Activated CD8-positive, alpha-beta memory T cell treated with anti-CD3 and anti-CD28 coated beads for 36 hours (primary cell): ENCODE results near the gene GABPB1. TPM values are rescaled to one million over a fixed set of nuclear protein-coding genes. Genes with fewer than 3 reads are reported as not detected.

ENCODE experiments used
- CTCF ChIA-PET: fragments of 350-600 bp; sonication (Branson Sonifier 250); formaldehyde crosslinking; loops from one replicate; lab custom pipeline; 2021; ENCODE audit warnings: antibody characterized with exemption; lab: Charles Lee
- POLR2A ChIA-PET: fragments of 350-600 bp; sonication (Branson Sonifier 250); formaldehyde crosslinking; loops from one replicate; lab custom pipeline; 2021; ENCODE audit warnings: antibody characterized with exemption; lab: Charles Lee
- total RNA-seq, 2 experiments: library from RNA; stranded (reverse); gene quantifications; one replicate each; pipeline ENCODE4 v1.2.3, GENCODE V29; 2021

GABPB1 gene
- total RNA-seq, 2 experiments from 2014 or later: 46.3 to 48.1 TPM

DNA sequence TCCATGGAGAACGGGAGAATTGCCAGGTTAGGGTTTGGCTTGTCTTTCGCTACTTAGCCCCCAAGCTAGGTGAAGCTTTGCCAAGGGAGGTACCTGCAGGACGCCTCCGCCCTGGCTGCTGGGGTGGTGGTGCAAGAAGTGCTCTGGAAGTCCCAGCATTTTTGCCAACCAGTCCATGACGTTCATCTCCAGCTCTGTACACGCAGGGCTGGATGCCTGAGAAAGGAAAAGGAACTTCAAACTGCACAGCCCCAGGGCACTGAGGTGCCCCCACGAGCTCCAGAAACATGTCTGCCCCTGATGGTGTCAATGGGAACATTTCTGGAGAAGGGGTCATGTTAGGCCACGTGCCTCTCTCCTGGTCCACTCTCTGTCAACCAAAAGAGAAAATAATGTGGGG, 97.7 kb downstream of the GABPB1 start:
- ChIA-PET POLR2A (interaction anchor here (1.1 to 4.2 kb wide), 3 partner anchors 9 to 120 kb away, joined by 3 to 13 read pairs (median 6); no protein-coding TSS in a partner anchor), CTCF (interaction anchor here (0.6 kb wide), 1 partner anchor 50 kb away, joined by 3 read pairs; no protein-coding TSS in a partner anchor)

DNA sequence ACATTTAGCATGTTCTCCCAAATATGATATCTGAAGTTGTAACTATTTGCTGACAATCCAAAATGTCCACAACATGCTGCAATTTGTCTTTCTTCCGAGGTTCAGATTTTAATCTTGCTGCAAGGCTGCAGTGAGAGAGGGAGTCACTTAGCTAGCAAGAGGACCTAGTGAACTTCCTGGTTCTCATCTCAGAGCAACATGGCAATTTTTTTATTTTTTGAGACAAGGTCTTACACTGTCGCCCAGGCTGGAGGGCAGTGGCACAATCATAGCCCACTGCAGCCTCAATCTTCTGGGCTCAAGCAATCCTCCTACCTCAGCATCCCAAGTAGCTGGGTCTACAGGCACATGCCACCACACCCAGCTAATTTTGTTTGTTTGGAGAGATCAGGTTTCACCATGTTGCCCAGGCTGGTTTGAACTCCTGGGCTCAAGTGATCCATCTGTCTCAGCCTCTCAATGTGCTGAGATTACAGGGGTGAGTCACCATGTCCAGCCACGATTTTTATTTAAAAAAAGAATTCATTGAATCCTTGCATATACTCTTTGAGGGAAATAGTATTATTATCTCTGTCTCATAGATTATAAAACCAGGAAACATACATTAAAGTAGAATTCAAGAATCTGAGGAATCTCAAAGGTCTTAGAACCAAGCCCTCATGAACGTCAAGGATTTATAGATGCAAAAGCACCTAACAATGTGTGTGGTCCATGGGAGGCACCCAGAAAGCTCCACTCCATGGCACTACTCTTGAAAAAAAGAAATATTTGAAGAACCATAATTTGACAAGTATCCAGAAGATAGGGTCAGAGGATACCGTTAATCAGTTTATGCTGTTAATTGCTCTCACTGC, 98.6 kb downstream of the GABPB1 start:
- POLR2A ChIA-PET: no interaction called here
- CTCF ChIA-PET: no interaction called here

DNA sequence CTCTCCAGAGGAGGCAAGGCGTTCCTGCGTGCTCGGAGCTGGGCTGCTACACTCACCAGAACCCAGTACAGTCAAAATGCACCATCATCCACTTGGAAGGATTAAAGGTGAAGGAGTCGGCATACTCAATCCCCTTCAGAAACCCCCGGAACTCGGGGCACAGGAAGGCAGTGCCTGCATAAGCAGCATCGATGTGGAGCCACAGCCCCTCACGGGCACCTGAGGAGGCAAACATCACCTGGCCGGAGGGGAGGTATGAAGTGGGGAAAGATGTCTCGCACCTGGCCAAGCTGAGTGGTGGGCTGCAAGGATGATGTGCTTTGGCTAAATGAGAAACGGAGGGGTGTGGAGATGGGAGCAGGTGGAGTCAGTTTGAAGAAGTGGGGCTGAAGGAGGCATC, 102.4 kb downstream of the GABPB1 start:
- POLR2A ChIA-PET: no interaction called here

DNA sequence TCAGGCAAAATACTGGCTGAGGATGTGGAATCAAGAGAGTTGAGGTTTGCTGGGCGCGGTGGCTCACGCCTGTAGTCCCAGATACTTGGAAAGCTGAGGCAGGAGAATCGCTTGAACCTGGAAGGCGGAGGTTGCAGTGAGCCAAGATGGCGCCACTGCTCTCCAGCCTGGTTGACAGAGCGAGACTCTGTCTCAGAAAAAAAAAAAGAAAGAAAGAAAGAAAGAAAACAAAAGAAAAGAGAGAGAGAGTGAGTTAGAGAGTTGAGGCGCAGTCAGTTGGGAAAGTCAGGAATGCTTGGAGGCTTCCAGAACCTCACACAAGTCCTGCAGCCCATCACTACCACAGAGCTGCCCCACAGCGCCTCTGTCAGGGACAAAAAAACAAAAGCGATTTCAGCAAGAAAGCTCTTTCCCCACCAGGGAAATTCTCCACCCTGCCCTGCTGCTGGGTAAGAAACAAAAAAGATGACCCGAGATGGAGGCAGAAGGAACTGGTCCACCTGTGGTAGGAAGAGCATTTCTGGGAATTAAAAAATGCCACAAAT, 103.3 kb downstream of the GABPB1 start:
- ChIA-PET POLR2A (no interaction called here), CTCF (no interaction called here)

More for the DNA sequence above, 102.4 kb downstream of the GABPB1 start:
- CTCF ChIA-PET: no interaction called here

DNA sequence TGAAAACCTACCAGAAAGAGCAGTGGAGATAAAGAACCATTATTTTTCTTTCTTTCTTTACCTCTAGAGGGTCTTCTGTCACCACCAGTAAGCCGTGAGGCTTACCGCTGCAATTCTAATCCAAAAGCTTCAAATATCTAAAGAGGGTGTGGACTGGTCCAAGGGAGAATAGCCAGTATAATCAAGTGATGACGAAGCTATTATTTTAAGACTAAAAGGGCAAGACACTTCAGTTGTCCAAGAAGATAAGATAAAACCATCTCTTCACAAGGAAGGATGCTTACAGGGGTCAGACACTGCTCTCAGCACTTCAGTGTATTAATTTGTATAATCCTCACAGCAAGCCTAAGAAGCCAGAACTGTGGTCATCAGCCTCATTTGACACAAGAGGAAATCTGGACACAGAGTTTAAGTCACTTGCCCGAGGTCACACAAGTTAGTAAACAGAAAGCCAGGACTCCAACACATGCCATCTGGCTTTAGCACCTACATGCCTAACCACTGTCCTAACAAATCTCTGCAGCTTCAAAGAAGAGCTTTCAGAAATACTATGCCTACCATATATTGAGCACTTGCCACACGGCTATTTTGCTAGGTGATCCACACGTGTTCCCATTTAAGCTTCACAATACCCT, 104.1 kb downstream of the GABPB1 start:
- POLR2A ChIA-PET: no interaction called here
- CTCF ChIA-PET: interaction anchor here (2.6 kb wide), 1 partner anchor 10 kb away, joined by 10 read pairs; no protein-coding TSS in a partner anchor

DNA sequence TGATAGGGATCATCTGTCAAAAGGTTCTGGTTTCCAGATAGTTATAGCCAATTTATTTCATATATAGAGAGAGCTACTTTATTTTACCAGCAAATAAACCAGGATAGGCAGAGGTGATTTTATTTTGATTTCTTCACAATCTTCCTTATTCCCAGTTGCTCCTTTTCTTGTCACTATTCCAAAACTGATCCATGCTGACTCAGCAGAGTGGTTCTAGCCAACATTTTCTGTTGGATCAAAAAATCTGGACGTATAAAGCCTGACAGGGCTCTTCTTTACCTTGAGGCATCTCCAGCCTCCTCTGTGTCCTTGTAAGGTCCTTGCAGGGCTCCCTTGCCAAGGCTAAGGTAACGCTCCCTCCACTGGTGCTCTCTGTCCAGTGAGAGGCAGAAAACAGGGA, 105.3 kb downstream of the GABPB1 start:
- CTCF ChIA-PET: interaction anchor here (0.9 to 2.6 kb wide), 2 partner anchors 11 to 13 kb away, joined by 3 to 10 read pairs; no protein-coding TSS in a partner anchor
- POLR2A ChIA-PET: interaction anchor here (1.7 to 2.7 kb wide), 2 partner anchors 10 to 13 kb away, joined by 10 to 13 read pairs; no protein-coding TSS in a partner anchor

DNA sequence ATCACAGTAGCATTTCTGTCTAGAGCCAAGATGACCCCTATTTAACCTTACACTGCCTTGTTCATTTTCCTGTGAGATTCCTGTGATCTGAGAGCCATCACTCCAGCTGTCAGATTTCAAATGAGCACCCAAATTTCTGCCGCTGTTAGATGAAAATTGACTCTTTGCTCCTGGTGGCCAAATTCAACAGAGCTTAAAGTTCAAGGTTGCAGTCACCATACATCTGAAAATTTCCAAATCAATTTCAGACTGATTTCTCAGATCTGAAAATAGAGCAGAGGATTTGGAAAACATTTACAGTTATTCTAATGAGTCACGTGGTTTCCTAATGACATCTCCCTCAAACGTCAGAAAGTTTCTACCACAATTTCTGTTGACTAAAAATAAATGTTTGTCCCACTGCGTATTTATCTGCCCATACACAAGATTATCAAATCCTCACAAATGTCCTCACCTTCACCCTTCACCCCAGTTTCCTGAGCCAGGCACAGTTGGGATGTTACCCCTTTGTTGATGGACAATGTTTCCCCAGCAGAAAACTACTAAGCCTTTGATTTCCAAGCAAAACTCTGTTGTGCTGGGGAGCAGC, 105.9 kb downstream of the GABPB1 start:
- POLR2A ChIA-PET: interaction anchor here (1.7 to 2.7 kb wide), 2 partner anchors 10 to 14 kb away, joined by 10 to 13 read pairs; no protein-coding TSS in a partner anchor
- CTCF ChIA-PET: interaction anchor here (0.7 to 2.6 kb wide), 5 partner anchors 10 to 140 kb away, joined by 3 to 10 read pairs (median 3); partner anchors contain the start of gene SLC27A2

DNA sequence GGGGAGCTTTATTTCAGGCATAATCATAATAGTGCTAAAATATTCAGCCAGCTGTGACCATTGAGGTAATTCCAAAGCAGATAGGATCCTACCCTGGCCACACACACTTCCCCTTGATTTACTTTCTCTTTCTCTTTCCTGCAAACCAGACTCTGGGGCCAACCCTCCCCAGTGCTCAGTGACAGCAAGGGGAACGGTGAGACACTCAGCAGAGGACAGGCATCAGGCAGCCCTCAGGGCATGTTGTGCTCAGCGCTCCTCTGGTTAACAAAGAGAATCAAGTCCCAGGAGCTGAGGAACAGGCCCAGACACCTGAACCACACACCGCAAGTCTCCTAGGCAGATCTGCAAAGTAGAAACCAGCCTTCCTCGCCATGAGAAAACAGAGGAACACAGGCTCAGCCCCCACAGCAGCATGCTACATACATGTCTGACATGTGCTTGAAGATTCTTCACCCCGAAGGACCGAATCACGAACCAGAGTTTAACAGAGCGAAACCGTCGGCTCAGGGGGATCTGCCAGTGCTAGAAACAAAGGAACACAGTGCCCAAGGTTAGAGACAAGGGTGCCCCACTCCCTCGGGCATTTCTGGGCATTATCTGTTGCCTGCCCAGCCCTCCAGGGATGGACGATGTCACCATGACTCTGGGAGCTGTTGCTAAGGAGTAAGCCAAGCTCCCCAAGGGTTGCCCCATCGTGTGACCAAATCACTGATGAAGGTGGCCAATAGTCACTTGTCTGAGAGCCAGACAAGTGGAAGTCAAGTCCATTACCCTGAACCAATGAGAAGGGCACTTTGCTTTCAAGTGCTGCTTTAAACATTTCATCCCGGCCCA, 107.0 kb downstream of the GABPB1 start:
- CTCF ChIA-PET: interaction anchor here (0.9 to 1.9 kb wide), 3 partner anchors 14 to 66 kb away, joined by 3 to 8 read pairs (median 3); partner anchors contain the start of gene SLC27A2
- POLR2A ChIA-PET: interaction anchor here (0.8 to 2.7 kb wide), 4 partner anchors 11 to 71 kb away, joined by 3 to 13 read pairs (median 6); no protein-coding TSS in a partner anchor

DNA sequence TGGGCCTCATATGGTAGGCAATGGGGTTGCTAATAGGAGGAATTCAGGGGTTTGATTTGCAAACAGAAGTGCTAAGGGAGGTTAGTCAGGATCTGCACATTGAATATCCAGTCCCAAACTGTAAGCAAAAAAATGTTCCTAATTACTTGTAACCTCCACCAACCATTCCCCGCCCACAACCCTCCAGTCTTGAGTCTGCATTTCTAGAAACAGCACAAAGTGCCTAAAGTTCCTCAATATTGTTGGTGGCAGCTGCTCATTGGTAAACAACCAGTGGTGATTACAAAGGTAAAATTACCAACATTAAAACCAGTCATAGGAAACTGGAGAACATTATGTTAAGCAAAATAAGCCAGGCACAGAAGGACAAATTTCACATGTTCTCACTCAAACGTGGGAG, 108.4 kb downstream of the GABPB1 start:
- CTCF ChIA-PET: interaction anchor here (0.7 to 1.1 kb wide), 2 partner anchors 14 to 100 kb away, joined by 3 read pairs; no protein-coding TSS in a partner anchor
- POLR2A ChIA-PET: no interaction called here

DNA sequence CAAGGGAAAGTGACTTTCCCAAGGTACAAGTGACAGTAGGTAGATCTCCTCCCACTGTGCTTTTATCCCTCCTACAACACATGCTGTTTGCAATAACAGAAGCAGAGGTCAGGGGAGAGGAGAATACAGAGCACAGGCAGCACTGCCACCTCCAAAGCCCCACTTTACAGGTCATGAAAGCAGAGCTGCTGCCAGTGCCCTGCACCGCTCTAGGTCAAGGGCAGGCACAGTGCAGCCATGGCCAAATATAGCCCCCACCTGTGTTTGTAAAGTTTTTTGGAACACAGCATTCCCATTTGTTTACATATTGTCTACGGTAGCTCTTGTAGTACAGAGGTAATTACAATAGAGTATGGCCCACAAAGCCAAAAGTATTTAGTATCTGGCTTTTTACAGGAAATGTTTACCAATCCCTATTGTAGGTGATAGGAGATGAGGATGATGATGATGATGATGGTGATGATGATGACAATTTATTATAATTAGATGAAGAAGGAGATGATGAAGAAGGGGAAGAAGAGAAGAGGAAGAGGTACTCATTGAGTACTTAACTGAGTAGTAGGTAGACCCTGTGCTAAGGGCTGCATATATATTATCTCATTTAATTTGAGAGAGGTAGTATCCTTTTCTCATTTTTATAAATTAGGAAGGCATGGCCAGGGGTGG, 109.9 kb downstream of the GABPB1 start:
- ChIA-PET POLR2A (no interaction called here), CTCF (no interaction called here)

DNA sequence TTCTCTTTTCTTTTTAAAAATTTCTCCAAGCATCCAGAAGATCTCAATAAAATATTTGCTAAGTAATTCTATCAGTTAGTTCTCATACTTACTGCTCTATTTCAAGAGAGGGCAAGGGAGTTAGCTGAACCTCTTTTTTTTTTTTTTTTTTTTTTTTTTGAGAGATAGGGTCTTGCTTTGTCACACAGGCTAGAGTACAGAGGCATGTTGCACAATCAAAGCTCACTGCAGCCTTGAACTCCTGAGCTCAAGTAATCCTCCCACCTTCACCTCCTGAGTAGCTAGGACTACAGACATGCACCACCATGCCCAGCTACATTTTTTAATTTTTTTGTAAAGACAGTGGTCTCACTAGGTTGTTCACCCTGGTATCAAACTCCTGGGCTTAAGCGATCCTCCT, 110.8 kb downstream of the GABPB1 start:
- CTCF ChIA-PET: interaction anchor here (0.6 kb wide), 1 partner anchor 111 kb away, joined by 3 read pairs; the partner anchor contains the start of gene GABPB1
- POLR2A ChIA-PET: no interaction called here

DNA sequence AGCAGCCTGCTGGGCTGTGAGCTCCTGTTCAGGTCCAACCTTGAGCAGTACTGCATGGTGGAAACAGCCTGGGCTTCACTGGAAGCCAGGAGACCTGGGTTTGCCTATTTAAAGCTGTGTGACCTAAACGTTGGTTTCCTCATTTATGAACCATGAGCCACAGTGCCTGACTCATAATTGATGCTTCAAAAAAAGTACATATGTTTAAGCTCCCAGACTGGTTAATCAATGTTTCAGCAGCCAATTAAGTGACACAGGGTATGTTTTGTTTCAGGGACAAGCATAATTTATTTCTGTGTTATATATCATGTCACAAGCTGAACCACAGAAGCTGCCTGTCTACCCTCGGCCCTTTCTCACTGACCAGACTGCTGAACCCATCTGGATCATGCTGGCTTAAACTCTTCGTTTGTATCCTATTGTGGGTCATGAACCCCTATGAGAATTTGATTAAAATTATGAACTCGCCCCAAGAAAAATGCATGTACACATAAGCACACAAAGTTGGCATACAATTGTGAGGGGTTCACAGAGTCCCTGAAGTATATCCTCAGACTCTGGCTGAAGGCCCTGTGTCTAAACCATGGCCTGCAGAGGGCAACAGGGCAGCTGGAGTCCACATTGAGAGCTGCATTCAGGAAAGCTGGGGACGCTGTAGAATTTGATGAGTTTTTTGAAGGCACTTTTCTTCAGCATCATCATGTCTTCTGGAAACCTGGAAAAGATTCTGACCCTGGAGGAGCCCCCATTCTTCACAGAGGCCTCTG, 113.1 kb downstream of the GABPB1 start:
- POLR2A ChIA-PET: interaction anchor here (0.6 kb wide), 1 partner anchor 114 kb away, joined by 3 read pairs; no protein-coding TSS in a partner anchor

DNA sequence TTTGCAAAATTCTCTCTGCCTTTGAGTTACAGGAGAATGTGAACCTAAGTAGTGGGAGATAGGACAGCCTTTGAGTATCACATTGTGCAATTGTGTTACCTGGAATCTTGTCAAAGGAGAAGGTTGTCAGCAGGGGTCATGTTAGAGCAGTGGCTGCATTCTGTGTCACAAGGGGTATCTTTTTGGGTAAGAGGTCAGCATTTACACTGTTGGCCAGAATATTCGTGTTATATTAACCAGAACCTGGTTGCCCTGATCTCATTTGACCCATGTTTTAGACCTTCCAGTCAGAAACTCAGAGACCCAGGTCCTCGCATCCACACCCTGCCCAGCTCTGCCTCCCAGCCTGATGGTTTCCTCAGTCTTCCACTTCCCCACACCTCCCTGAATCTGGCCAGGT, 116.7 kb downstream of the GABPB1 start:
- ChIA-PET POLR2A (no interaction called here), CTCF (no interaction called here)

More for the DNA sequence above, 113.1 kb downstream of the GABPB1 start:
- CTCF ChIA-PET: interaction anchor here (1.2 to 1.8 kb wide), 2 partner anchors 20 to 74 kb away, joined by 3 to 4 read pairs; no protein-coding TSS in a partner anchor

DNA sequence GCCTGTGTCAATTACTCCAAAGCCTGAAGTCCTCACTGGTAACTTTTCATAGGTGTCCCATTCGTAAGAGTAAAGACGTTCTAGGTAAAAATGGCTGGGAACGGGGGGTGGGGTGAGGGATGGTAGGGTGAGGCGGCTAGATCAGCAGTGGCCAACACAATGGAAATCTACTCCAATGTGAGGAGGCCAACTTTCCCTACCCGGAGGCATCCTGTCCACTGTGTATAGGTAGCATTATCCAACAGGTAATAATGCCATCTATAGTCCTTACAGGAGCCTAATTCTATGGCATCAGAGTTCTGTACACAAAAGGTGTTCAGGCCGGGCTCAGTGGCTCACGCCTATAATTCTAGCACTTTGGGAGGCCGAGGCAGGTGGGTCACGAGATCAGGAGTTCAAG, 118.6 kb downstream of the GABPB1 start:
- ChIA-PET CTCF (no interaction called here), POLR2A (no interaction called here)

DNA sequence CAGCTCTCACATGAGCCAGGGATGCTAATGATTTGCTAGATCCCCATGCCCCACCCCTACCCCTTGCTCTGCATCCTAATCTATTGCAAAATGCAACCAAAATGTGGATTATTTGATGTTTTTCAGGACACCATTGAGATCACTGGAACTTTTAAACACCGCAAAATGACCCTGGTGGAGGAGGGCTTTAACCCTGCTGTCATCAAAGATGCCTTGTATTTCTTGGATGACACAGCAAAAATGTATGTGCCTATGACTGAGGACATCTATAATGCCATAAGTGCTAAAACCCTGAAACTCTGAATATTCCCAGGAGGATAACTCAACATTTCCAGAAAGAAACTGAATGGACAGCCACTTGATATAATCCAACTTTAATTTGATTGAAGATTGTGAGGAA, 119.2 kb downstream of the GABPB1 start:
- POLR2A ChIA-PET: no interaction called here
- CTCF ChIA-PET: no interaction called here

DNA sequence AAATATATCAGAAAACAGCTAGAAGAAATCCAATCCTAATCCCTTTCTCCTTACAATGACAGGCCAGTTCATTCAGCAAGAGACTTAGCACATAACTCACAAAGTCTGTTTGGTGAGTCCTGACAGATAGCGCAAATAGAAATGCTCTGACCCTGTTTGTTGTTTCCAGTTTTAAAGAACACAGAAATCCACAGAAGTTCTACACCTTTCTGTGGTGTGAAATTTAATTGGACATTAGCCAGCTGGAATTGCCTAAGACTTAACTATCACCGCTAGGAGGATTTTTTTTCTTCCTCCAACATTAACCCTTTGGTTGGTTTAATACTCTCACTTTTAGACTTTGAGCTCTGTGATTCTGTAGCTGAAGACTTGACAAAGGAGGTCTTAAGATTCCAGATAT, 120.2 kb downstream of the GABPB1 start:
- CTCF ChIA-PET: no interaction called here
- POLR2A ChIA-PET: no interaction called here
